ENCODE data around the gene MRPS11. TPM values are rescaled to one million over a fixed set of nuclear protein-coding genes. Genes with fewer than 3 reads are reported as not detected.

MRPS11 gene
- total RNA-seq: 10 to 100 TPM; 35.7 to 36.4 TPM

DNA sequence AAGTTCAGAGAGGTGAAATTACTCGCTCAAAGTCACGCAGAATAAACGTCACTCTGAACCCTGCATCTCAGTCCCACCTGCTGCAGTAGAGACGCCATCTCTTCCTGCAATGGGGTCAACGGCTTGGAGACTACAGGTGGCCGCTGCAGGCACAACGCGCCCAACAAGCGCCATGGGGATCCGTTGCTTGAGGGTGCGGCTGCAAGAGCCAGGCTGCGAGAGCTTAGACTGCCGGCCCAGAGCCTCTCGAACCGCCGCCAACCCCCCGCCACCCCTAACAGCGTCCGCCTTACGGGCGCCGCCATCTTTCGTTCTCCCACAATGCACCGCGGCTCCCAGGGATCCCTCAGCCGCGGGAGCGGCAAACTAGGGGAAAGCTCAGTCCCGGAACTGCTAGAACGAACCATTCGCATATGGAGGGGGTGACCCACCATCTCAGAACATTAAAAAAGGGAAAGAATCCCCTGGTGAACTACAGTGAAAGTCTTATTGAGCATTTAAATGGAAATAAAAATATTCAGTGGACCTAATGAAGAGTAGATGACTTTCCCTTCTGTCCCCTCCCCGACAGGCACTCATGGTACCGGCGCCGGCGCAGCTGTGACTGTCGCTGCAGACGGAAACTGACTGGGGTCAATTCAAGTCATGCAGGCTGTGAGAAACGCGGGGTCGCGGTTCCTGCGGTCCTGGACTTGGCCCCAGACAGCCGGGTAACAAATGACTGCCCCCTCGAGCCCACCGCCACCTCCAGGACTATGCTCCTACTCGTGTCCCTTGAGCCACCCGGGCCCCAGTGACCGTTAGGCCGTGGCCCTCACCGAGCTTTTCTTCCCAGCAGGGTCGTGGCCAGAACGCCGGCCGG, at the start of gene MRPS11, which contains the start of gene MRPL46:
Gene MRPS11 (plus strand): TSS at position 636 of the 862 bp plus-strand sequence. CDS start 10 bp downstream, at position 646.
Gene MRPL46 (minus strand): TSS at position 316 of the 862 bp plus-strand sequence. CDS start 11 bp downstream, at position 305.
- Histone ChIP-seq H3K4me1 (replicated peaks) (no peaks in the 10 kb centered on the region), H3K4me3 (peak within 1 kb of the TSS; percentile 66 to 84), H3K36me3 (peaks cover 0 to 4% of the 10 kb centered on the region in 2 donors), H3K9me3 (no peaks in the 10 kb centered on the region), H3K27me3 (replicated peaks; ENCODE audit: insufficient read depth) (no peaks in the 10 kb centered on the region), H3K27ac (peak within 1 kb of the TSS; percentile 87 to 92)
- intact Hi-C loops (cut with DNase I): loop anchor here (5.0 kb wide), 1 partner anchor 430 kb away; the partner anchor contains the start of gene HAPLN3
- TF ChIP-seq, protein P1, sequence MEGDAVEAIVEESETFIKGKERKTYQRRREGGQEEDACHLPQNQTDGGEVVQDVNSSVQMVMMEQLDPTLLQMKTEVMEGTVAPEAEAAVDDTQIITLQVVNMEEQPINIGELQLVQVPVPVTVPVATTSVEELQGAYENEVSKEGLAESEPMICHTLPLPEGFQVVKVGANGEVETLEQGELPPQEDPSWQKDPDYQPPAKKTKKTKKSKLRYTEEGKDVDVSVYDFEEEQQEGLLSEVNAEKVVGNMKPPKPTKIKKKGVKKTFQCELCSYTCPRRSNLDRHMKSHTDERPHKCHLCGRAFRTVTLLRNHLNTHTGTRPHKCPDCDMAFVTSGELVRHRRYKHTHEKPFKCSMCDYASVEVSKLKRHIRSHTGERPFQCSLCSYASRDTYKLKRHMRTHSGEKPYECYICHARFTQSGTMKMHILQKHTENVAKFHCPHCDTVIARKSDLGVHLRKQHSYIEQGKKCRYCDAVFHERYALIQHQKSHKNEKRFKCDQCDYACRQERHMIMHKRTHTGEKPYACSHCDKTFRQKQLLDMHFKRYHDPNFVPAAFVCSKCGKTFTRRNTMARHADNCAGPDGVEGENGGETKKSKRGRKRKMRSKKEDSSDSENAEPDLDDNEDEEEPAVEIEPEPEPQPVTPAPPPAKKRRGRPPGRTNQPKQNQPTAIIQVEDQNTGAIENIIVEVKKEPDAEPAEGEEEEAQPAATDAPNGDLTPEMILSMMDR (IDR thresholded peaks at IDR 0.05): no peak
- TF ChIP-seq POLR2AphosphoS5 (IDR thresholded peaks at IDR 0.05) (peak; percentile 94), POLR2A (IDR thresholded peaks at IDR 0.05) (no peak)
- WGBS: under 1% methylated on average over 53 of the region's 55 CpGs
- peak; percentile 88 for DNase-seq (ENCODE audit: low spot score)

- Histone ChIP-seq H3K4me1 (replicated peaks) (no peaks in the 10 kb centered on the region), H3K27ac (no peak overlapping the region), H3K9me3 (no peaks in the 10 kb centered on the region), H3K4me3 (no peak overlapping the region), H3K27me3 (replicated peaks; ENCODE audit: insufficient read depth) (no peaks in the 10 kb centered on the region), H3K36me3 (no peaks in the 10 kb centered on the region)
- no peak for TF ChIP-seq POLR2A (IDR thresholded peaks at IDR 0.05)
- no peak for TF ChIP-seq POLR2AphosphoS5 (IDR thresholded peaks at IDR 0.05)
- TF ChIP-seq, protein P1 (IDR thresholded peaks at IDR 0.05): no peak
- WGBS: 46% methylated on average over 3 of the region's 3 CpGs
- intact Hi-C loops (cut with DNase I): no loop called here
- no peak for DNase-seq (ENCODE audit: low spot score)
Measured at GRCh38 chr15:88419830-88420229, 47.7 kb upstream of the MRPS11 start.

DNA sequence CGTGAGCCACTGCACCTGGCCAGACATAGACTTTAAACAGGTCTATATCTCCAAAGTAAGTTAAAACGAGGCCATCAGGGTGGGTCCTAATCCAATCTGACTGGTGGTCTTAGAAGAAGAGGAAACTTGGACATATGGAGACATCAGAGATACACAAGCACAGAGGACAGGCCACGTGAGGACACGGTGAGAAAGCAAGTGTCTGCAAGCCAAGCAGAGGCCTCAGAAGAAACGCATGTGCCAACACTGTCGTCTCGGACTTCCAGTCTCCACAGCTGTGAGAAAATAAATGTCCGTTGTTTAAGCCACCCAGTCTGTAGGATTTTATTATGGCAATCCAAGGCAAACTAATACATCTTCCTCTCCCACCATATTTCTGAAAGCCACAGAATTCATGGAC, 44.2 kb upstream of the MRPS11 start:
- DNase-seq (ENCODE audit: low spot score): no peak
- intact Hi-C loops (cut with DNase I): no loop called here
- no peaks in the 10 kb centered on the region for H3K4me1 ChIP-seq (replicated peaks)

DNA sequence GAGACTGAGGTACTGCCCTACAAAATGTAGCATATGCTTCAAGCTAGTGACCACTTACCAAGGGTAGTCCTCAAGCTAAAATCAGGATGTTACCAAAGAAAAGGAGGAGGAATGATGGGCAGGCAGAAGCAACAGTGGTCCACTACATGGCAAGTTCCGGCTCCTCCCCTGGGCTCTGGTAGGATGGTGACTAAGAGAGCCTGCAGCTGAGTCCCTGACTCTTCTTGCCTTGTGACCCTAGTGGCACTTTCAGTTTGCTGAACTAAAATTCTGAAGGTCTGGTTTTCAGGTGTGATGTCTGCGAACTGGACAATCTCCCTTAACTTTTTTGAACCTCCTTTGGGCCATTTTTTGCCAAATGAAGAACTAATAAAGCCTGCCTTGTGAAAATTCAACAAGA, 41.2 kb upstream of the MRPS11 start:
- Histone ChIP-seq H3K9me3 (no peaks in the 10 kb centered on the region), H3K27ac (no peak overlapping the region), H3K4me3 (no peak overlapping the region), H3K36me3 (no peaks in the 10 kb centered on the region), H3K27me3 (replicated peaks; ENCODE audit: insufficient read depth) (peaks cover 2% of the 10 kb centered on the region), H3K4me1 (replicated peaks) (no peaks in the 10 kb centered on the region)
- 57% methylated on average over 2 of the region's 2 CpGs for WGBS
- TF ChIP-seq POLR2AphosphoS5 (IDR thresholded peaks at IDR 0.05): no peak
- TF ChIP-seq, protein P1 (IDR thresholded peaks at IDR 0.05): no peak
- TF ChIP-seq POLR2A (IDR thresholded peaks at IDR 0.05): no peak
- intact Hi-C loops (cut with DNase I): no loop called here
- no peak for DNase-seq (ENCODE audit: low spot score)

More for the DNA sequence above, 44.2 kb upstream of the MRPS11 start:
- no peaks in the 10 kb centered on the region for H3K27me3 ChIP-seq (replicated peaks; ENCODE audit: insufficient read depth)
- no peak overlapping the region for H3K4me3 ChIP-seq
- no peaks in the 10 kb centered on the region for H3K9me3 ChIP-seq
- no peaks in the 10 kb centered on the region for H3K36me3 ChIP-seq
- H3K27ac ChIP-seq: no peak overlapping the region
- 88% methylated on average over 8 of the region's 8 CpGs for WGBS
- TF ChIP-seq POLR2A (IDR thresholded peaks at IDR 0.05) (no peak), POLR2AphosphoS5 (IDR thresholded peaks at IDR 0.05) (no peak)
- TF ChIP-seq, protein P1 (IDR thresholded peaks at IDR 0.05): no peak

All from prostate gland (tissue), 2 donors.